Heart left ventricle (tissue), 16 donors: Measurements from ENCODE around the gene NTRK2. TPM values are rescaled to one million over a fixed set of nuclear protein-coding genes. Genes with fewer than 3 reads are reported as not detected.

Experiments used
- ATAC-seq, 4 donors: fragments of 200-7000 bp; cut with Tn5 transposase; one replicate each; pipeline ENCODE4 v1.9.1; 2020 to 2022; ENCODE audit warnings: moderate library complexity in 4 of 4, mild to moderate bottlenecking in 3 of 4, moderate number of reproducible peaks in 1 of 4
- DNase-seq, 5 donors: peaks; one replicate each; pipeline ENCODE4 v3.0.0-alpha.2; 2020
- H3K27ac ChIP-seq, 12 donors: fragments of 200-600 bp; sonication (generic) in 4 of 12; one replicate each; pipeline versions ENCODE4 v1.5.0 to v1.8.0; 2016 to 2022; ENCODE audit warnings: mild to moderate bottlenecking in 2 of 12
- H3K27me3 ChIP-seq, 9 donors: fragments of 200-600 bp; sonication (generic) in 2 of 9; one replicate each; pipeline versions ENCODE4 v1.5.1 to v1.8.0; 2016 to 2022; ENCODE audit warnings: mild to moderate bottlenecking in 3 of 9
- H3K36me3 ChIP-seq, 9 donors: fragments of 200-600 bp; sonication (generic) in 2 of 9; one replicate each; pipeline versions ENCODE4 v1.5.0 to v1.8.0; 2018 to 2022; ENCODE audit warnings: mild to moderate bottlenecking in 2 of 9
- H3K4me1 ChIP-seq, 12 donors: fragments of 200-600 bp; sonication (generic) in 4 of 12; one replicate each; pipeline versions ENCODE4 v1.5.0 to v1.8.0; 2016 to 2022; ENCODE audit warnings: mild to moderate bottlenecking in 3 of 12
- H3K4me3 ChIP-seq, 12 donors: fragments of 200-600 bp; sonication (generic) in 4 of 12; one replicate each; pipeline versions ENCODE4 v1.5.0 to v1.8.0; 2017 to 2022; ENCODE audit warnings: mild to moderate bottlenecking in 9 of 12, moderate library complexity in 4 of 12
- H3K9me3 ChIP-seq, 12 donors: fragments of 200-600 bp; sonication (generic) in 4 of 12; one replicate each; pipeline versions ENCODE4 v1.5.0 to v1.8.0; 2016 to 2022; ENCODE audit warnings: mild to moderate bottlenecking in 1 of 12
- CTCF ChIP-seq, 12 donors: fragments of 200-600 bp; sonication (generic) in 4 of 12; IDR thresholded peaks; one replicate each; pipeline versions ENCODE4 v1.5.0 to v1.8.0; 2018 to 2022; ENCODE audit warnings: antibody characterized with exemption in 12 of 12, mild to moderate bottlenecking in 5 of 12
- POLR2A ChIP-seq, 2 donors: fragments of 450-650 bp; IDR thresholded peaks; one replicate each; pipeline ENCODE4 v1.6.1; 2017; ENCODE audit warnings: antibody characterized with exemption in 2 of 2, mild to moderate bottlenecking in 2 of 2, moderate library complexity in 2 of 2
- WGBS, 4 donors: extraction: QIAGEN DNeasy Blood & Tissue Kit in 2 of 4; methylation state at CpG; one replicate each; pipeline versions ENCODE4 v1.1.5 to v1.1.7; 2013 to 2018; 5-methylcytosine and 5-hydroxymethylcytosine counted together
- intact Hi-C, 10 donors: fragments of 100-400 bp; cut with DNase I; formaldehyde crosslinking; loops; one replicate each; pipeline versions ENCODE4 v1.11.1 to v1.14.2; 2022
- polyA plus RNA-seq, 2 donors: library from polyadenylated mRNA; stranded (reverse); fragments of 200-250 nt; gene quantifications; one replicate each; pipeline ENCODE4 v1.2.3, GENCODE V29; 2013
- total RNA-seq, 9 donors: library from RNA; depleted of rRNA in 2 of 9; stranded (reverse); fragments of >200 nt in 2 of 9; fragmentation: NEBNext Ultra II Directional in 3 of 9; extraction: Animal tissue kit (Norgen Biotek cat#: 25700) in 3 of 9; gene quantifications; one replicate each; pipeline versions ENCODE4 v1.1.0 to v1.2.4, GENCODE V29; 2016 to 2023
- donor health status: ischemic (EF 13 %, LVEDD 7.1; RV severe dilation, severe dysfunction).
- donor health status: healthy with polysubstance abuse.
- donor health status: DM: no; HTN: yes; CAD: no.
- donor health status: DM: no; HTN: no; CAD: no.
- donor health status: ischemic (EF 25% LVEDD 6.9; RV normal size, moderate dysfunction).
- donor health status: ischemic (EF 25% LVEDD 5.7; RV mildly dilated, moderate dysfunction).
- donor health status: healthy.
- donor health status: DM: yes; HTN: yes; CAD: no.
- donor health status: ischemic (EF 35%, LVEDD 5.7; RV mildly dilated, moderate dysfunction).
- donor health status: nonischemic (EF 11% LVEDD 7.7; RV severe dilation, severe dysfunction).
- donor health status: DM: yes; HTN: yes; CAD: no.
- donor health status: PGD.
- donor health status: ischemic (EF 29% LVEDD 5.4; RV normal size, mild dysfunction).
- donor health status: nonischemic (EF 23%, LVEDD 6.1; RV moderate dilation, normal function).

NTRK2 gene
- total and polyA plus RNA-seq, 11 donors = 0.86 to 16.0 (median 2.4) TPM

- no peak for TF ChIP-seq POLR2A (IDR thresholded peaks at IDR 0.05)
- TF ChIP-seq CTCF (IDR thresholded peaks at IDR 0.05) = no peak
- DNase-seq (no peak), ATAC-seq (no peak)
- no peaks in the 10 kb centered on the region for H3K27me3 ChIP-seq
- intact Hi-C loops = no loop called here
- no peak overlapping the region for H3K4me3 ChIP-seq
- peaks cover 0 to 3% (median 0%) of the 10 kb centered on the region in 9 donors for H3K36me3 ChIP-seq
- H3K9me3 ChIP-seq = no peaks in the 10 kb centered on the region
- no peak overlapping the region for H3K27ac ChIP-seq
- no peaks in the 10 kb centered on the region for H3K4me1 ChIP-seq
- WGBS, 4 donors = 83 to 91% (median 88%) methylated on average over 7 of the region's 7 CpGs
These were observed 62.2 kb downstream of the NTRK2 start for GRCh38 chr9:84731696-84732095.

GRCh38 chr9:84736081-84736480 lies 66.6 kb downstream of the NTRK2 start:
- H3K4me1 ChIP-seq = no peaks in the 10 kb centered on the region
- WGBS, 4 donors = 65 to 75% (median 72%) methylated on average over 10 of the region's 10 CpGs
- intact Hi-C loops = no loop called here
- no peaks in the 10 kb centered on the region for H3K9me3 ChIP-seq
- H3K36me3 ChIP-seq = no peaks in the 10 kb centered on the region
- no peak overlapping the region for H3K27ac ChIP-seq
- TF ChIP-seq POLR2A (IDR thresholded peaks at IDR 0.05) (no peak), CTCF (IDR thresholded peaks at IDR 0.05) (no peak)
- H3K4me3 ChIP-seq = no peak overlapping the region
- DNase-seq (no peak), ATAC-seq (no peak)
- no peaks in the 10 kb centered on the region for H3K27me3 ChIP-seq

GRCh38 chr9:84736536-84736935 lies 67.0 kb downstream of the NTRK2 start:
- no peaks in the 10 kb centered on the region for H3K27me3 ChIP-seq
- ATAC-seq (no peak), DNase-seq (no peak)
- WGBS, 4 donors = 48 to 69% (median 68%) methylated on average over 1 of the region's 1 CpG
- no peak overlapping the region for H3K27ac ChIP-seq
- intact Hi-C loops = no loop called here
- H3K9me3 ChIP-seq = no peaks in the 10 kb centered on the region
- TF ChIP-seq CTCF (IDR thresholded peaks at IDR 0.05) (no peak), POLR2A (IDR thresholded peaks at IDR 0.05) (no peak)
- H3K4me3 ChIP-seq = no peak overlapping the region
- H3K36me3 ChIP-seq = no peaks in the 10 kb centered on the region
- no peaks in the 10 kb centered on the region for H3K4me1 ChIP-seq

- Histone ChIP-seq H3K4me1 (no peaks in the 10 kb centered on the region), H3K27ac (no peak overlapping the region), H3K4me3 (no peak overlapping the region), H3K9me3 (no peaks in the 10 kb centered on the region), H3K36me3 (no peaks in the 10 kb centered on the region), H3K27me3 (no peaks in the 10 kb centered on the region)
- ATAC-seq (no peak), DNase-seq (no peak)
- intact Hi-C loops = no loop called here
- no peak for TF ChIP-seq CTCF (IDR thresholded peaks at IDR 0.05)
- TF ChIP-seq POLR2A (IDR thresholded peaks at IDR 0.05) = no peak
- 67 to 89% (median 81%) methylated on average over 1 of the region's 1 CpG for WGBS, 4 donors
These were observed 68.8 kb downstream of the NTRK2 start for GRCh38 chr9:84738353-84738752.
